GM19324 (cell line): ENCODE data around the gene FEM1B.

ENCODE experiments used
- ATAC-seq: cut with Tn5 transposase; IDR thresholded peaks from one replicate; pipeline ENCODE4 v1.9.1; 2021; ENCODE audit warnings: mild to moderate bottlenecking, moderate library complexity; ENCODE audit not compliant: unreplicated experiment, low FRiP score

Gene FEM1B

DNA sequence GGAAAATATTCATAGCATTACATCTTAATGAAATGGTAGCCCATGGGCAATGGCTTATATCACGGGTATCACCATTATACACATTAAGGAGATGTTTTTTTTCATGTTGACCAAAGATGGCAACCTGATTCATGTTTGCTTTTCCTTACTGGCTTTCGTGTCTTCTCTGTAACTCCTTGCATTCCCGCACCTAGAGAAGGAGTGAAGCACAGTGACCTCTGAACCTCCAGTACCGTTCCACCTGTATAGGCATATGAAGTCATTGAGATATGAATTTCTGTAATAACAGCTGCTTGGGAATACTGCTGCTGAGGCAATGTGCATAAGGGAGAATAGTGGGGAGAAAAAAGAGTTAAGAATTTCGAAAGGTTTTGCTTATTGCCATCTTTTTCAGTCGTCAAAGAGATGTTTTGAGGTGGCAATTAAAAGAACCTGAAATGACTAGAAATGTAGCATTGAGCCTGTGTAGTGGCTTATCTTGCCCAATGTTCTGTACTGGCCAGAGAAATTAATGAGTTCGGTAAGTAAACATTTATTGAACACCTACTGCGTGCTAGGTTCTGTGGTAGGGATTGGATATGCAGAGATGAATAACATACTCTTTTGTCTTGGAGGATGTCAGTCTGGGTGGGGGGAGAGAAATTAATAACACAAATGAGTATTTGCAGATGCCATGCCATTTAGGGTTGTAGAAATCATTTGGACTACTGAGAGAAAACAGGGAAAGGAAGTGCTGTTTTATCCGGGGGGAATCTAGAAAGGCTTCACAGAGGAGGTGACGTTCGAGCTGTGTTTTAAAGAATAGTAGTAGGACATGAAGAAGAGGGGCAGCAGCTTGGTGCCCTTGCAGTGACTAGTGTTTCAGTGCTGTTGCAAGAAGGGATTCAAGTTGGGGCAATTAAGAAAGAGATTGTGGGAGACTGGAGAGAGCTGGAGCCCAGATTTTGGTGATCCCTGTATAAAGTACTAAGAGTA is 2.5 kb downstream of the FEM1B start:
- ATAC-seq, result no peak

DNA sequence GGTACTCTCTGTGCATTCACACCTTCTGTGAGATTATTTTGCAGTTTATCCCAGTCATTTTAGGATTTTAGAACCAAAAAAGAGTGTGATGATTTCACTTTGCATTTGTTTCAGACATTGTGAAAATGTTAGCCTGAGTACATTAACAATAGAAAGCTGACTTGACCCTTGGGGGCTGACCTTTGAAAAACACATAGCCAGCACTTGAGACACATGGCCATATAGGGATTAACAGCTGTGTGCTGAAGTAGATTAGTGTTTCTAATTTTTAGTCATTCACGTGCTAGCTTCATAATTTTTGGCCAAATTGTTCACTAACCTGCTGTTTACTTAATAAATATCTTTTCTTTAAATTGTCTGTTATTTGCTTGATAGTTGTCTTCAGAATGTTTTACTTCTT is 3.5 kb downstream of the FEM1B start:
- ATAC-seq, result no peak

DNA sequence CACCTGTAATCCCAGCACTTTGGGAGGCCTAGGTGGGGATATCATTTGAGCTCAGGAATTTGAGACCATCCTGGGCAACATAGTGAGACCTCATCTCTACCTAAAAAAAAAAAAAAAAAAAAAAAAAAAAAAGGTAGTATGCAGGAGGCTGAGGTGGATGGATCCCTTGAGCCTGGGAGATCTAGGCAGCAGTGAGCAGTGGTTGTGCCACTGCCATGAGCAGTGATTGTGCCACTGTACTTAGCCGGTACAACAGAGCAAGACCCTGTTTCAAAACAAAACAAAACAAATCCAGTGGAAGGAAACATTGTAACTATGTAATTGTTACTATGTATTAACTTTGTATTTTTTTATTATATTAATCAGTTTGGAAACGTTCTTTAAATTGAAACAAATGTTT is 5.9 kb downstream of the FEM1B start:
- no peak for ATAC-seq

DNA sequence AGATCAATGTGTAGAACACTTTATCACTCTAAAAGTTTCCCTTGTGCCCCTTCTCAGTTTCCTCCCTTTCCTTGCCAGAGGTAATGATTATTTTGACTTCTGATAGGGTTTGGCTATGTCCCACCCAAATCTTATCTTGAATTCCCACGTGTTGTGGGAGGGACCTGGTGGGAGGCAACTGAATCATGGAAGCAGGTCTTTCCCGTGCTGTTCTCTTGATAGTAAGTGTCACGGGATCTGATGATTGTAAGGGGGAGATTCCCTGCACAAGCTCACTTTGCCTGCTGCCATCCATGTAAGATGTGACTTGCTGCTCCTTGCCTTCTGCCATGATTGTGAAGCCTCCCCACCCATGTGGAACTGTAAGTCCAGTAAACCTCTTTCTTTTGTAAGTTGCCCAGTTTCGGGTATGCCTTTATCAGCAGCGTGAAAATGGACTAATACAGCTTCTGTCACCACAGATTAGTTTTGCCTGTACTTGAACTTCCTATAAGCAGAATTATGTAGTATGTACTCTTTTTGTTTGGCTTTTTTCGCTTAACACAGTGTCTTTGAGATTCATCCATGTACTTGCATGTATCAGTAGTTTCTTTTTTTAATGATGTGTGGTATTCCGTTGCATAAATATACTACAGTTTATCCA is 7.2 kb downstream of the FEM1B start:
- no peak for ATAC-seq

DNA sequence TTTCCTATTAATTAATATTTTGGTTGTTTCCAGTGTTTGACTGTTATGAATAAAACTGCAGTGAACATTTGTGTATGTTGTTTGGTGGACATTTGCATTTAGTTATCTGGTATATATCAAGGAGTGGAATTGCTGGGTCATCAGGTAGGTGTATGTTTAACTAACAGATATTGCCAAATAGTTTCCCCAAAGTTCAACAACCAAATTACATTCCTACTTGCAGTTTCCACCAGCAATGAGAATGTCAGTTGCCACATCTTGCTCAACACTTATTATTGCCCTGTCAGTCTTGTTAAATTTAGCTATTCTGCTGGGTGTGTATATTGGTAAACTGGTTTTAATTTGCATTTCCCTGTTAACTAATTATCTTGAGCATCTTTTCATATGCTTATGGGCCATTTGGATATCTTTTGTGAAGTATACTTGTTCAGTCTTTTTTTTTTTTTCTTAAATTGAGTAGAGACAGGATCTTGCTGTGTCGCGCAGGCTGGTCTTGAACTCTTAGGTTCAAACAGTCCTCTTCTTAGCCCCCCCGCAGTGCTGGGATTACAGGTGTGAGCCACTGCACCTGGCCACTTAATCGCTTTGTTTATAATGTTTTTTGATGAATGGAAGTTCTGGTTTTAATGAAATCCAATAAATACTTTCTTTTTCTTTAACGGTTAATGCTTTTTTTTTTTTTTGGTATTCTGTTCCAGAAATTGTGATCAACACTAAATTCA is 7.9 kb downstream of the FEM1B start:
- ATAC-seq, result no peak

DNA sequence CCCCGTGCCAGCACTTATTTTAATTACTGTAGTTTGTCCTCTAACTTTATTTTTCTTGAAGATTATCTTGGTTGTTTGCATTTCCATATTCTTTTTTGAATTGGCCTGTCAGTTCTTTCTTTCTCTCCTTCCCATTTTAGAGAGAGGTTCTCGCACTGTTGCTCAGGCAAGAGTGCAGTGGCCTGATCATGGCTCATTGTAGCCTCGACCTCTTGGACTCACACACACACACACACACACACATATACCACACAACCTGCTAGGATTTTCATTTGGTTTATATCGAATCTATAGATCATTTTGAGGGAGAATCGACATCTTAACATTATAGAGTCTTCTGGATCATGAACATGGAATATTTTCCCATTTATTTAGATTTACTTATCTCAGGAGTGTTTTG is 8.7 kb downstream of the FEM1B start:
- ATAC-seq, result no peak

DNA sequence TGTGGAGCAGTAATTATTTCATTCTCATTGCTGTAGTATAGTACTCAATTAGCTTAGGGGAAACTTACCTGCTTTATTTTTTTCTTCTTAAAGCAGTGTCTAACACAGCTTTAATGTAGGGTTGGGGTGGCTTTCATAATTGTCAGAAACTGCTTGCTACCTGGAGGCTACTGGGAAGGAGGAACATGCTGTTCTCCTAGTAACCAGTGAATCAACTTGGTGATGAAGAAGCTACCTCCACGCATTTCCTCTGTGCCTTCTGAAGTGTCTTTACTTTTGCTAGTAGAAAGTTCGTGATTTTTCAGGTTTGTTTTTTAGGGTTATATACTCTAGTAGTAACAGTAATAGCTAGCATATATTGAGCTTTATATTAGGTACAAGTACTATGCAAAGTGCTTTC is 11.5 kb downstream of the FEM1B start:
- no peak for ATAC-seq

DNA sequence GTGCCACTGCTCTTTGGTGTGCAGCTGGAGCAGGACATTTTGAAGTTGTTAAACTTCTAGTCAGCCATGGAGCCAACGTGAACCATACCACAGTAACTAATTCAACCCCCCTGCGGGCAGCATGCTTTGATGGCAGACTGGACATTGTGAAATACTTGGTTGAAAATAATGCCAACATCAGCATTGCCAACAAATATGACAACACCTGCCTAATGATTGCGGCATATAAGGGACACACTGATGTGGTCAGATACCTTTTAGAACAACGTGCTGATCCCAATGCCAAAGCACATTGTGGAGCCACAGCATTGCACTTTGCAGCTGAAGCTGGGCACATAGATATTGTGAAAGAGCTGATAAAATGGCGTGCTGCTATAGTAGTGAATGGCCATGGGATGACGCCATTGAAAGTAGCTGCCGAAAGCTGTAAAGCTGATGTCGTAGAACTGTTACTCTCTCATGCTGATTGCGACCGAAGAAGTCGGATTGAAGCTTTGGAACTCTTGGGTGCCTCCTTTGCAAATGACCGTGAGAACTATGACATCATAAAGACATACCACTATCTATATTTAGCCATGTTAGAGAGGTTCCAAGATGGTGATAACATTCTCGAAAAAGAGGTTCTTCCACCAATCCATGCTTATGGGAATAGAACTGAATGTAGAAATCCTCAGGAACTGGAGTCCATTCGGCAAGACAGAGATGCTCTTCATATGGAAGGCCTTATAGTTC is 12.2 kb downstream of the FEM1B start:
- no peak for ATAC-seq

DNA sequence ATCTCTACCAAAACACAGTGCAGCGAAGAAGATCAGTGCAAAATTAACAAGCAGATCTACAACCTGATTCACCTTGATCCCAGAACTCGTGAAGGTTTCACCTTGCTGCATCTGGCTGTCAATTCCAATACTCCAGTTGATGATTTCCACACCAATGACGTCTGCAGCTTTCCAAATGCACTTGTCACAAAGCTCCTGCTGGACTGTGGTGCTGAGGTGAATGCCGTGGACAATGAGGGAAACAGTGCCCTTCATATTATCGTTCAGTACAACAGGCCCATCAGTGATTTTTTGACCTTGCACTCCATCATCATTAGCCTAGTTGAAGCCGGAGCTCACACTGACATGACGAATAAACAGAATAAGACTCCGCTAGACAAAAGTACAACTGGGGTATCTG is 13.2 kb downstream of the FEM1B start:
- no peak for ATAC-seq

DNA sequence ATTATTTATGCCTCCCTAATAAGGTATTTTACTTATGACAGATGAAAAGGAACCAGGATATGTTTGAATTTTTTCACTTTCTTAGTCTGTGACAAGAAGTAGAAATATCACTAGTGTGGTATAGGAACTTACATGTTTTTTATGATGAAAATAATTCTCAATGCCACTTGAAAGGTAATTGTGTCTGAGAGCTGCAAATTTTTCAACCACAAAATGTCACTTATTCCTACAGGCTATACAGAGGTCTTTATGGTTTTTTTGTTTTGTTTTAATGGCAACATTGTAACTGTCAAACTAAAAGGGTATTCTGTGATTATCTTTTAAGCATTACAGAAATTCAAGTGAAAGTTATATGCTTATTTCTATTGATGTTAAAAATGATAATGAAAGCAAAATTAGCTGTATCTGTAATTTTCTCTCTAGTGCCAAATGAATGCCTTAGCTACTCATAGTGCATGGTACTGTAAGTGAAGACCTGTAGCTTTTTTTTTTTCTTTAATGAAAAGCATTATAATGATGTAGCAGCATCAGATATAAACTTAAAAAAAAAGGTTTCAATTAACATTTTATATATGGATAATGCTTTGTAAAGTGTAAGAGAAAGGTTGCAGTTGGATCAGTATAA is 14.7 kb downstream of the FEM1B start:
- ATAC-seq, result no peak

DNA sequence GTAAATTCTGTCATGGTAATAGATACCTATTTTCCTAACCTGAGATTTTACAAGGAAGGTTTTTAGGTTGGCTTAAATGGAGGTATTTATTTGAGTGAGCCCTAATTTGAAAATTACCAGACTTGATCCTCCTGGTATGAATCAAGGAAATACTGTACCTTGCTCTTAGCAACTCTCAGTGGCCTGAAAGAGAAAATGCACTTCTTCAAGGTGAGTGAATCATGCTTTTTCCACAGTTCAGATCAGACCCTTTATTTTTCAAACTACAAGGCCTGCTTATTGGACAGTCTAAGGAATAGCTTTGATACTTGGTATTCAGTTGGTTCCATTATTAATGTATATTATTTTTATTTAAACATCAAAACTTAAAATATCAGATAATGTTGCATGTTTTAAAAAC is 15.4 kb downstream of the FEM1B start:
- no peak for ATAC-seq

DNA sequence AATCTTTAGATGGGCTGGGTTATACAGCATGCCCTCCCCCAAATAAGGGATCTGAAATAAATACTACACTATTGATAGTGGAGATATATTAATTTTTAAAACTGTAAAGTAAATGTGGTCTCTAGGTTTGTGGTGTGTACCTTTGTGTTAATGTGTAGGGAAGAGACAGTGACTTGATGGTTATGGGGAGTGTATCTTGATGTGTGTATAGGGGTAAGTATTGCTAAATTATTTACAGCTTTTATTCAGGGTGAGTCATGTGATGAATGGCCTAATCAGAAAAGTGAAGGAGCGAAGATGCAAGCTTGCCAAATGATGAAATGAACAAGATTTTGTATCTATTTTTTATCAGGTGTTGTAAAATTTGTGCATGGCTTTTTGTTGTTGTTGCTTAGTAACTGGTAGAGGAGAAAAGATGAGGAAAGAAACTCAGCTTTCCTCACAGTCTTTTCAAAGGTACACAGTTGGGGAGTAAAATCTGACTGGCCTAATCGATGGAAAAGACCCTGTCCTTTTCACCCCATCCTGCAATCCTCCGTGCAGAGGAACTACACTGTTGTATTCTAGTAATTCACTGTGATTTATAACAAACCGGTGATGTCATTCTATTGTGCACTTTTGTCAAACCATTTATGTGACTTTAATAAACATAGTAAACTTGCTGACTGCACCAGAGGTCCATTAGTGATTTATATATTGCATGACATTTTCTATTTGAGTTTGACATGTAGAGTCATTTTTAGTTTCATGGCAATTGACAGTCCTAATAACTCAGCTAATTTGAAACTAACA is 17.7 kb downstream of the FEM1B start:
- ATAC-seq, result no peak

DNA sequence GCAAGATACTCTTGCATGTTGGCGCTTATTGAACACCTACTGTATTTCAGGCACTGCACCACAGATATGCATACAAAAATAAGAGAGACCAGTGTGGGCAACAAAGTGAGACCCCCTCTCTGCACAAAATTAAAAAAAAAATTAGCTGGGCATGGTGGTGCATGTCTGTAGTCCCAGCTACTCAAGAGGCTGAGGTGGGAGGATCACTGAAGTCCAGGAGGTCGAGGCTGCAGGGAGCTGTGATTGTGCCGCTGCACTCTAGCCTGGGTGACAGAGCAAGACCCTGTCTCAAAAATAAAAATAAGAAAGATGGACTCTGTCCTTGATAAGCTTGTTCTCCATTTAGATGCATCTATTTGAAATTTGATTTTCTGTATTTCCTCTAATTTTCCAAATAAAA is 20.8 kb downstream of the FEM1B start:
- ATAC-seq, result no peak

DNA sequence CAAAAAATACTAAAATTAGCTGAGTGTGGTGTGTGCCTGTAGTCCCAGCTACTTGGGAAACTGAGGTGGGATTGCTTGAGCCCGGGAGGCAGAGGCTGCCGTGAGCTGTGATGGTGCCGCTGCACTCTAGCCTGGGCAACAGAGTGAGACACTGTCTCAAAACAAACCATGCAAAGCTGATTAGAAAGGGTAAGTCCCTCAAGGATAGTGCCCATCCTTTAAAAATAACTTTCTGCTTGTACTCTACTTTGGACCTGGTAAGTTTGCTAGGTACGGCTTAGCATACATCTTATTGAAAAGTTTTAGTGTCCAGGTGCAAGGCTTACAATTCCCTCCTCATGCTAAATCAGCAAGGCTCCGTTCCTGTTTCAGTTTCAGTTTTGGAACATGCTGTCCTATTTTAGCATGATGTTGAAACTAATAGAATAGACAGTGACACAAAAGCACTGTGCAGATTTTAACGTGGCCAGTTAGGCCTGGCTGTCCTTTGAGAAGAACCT is 21.4 kb downstream of the FEM1B start:
- peak; percentile 73 for ATAC-seq

DNA sequence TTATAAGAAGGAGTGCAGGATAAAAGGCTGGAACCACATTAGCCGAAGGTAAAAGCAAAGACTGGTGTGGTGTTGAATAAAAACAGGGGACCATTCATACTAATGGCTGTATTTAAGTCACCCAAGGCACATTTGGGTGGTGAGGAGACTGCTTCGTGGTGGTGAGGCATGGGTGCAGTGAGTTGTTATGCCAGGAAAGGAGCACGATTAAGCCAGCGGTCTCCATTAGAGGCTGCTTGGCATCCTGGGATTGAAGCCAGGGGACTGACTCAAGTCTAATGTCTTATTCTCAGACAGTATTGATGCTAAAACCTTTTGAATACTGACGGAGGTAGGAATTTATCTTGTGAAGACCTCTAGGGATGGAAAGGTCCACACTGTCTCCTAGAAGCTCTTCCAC is 21.9 kb downstream of the FEM1B start:
- no peak for ATAC-seq

DNA sequence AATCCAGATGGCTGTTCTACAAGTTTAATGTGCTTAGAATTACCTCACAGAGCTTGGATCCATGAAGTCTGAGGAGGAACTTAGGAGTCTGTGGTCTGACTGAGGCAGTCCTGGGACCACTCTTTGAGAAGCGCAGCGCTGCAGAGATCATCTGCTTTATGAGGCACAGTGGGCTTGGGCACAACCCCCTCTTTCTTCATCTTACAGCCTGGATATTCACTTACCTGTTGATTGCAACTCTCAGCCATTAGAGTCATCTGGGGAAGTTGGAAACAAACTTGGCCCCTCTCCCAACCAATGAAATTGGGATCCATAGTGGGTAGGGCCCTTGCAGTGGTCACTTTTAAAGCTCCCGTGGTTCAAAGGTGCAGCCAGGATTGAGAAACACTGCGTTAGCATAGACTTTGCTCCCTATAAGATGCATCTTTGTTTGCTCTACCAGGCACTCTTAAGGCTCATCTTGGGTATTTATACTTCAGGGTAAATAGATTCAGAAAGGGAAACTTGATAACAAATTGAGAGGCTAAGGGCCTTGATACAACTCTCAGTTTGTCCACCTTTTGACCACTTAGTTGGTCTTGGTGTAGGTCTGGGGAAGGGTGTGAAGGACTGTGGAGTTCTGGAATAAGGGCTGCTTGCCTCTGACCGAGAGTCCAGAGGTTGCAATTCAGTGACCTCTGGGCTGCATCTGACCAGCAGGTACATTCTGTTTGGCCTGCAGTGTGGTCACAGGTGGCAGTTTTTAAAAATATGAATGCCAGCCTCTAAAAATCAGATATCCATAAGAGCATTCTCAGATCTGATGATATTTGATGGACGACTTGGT is 22.8 kb downstream of the FEM1B start:
- ATAC-seq, result no peak

DNA sequence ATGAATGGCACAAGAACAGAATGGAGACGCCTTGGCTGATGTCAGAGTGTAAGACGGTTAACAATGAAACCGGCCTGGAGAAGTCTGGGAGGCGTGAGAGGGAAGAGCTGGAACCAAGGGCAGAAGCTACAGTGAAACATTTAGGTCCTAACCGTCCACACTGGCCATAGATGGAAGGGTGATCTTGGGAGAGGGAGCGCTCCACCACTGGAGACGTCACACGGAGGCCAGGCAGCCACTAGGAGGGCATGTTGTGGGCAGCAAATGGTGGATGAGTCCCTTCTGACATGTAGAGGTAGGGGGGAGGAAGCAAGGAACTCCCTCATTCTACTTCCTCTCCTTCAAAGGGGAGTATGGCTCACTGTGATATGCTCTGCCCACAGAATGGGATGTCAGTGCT is 23.8 kb downstream of the FEM1B start:
- no peak for ATAC-seq

DNA sequence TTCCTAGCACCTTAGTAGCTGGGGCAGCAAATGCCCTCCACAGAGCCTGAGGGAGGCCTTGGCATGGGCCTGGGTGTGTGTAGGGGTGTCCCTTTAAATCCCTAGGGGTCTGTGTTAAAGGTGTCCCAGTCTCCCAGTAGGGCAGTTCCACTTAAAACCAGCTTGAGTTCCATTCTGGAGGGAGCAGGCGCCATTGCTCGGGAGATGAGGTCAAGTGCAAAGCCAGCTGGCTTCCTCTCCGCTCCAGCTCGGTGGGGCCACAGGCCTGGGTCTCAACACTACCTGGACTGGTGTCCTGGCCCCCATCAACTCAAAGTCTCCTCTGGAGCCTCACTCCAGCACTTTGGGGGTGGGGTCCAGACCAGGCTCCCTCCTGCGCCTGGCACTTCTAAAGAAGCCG is 25.2 kb downstream of the FEM1B start:
- ATAC-seq, result no peak
